ENCODE results near the gene PRPF38B.
A peak's percentile ranks its signal among the peaks of the same experiment; 100 is the strongest.

DNA sequence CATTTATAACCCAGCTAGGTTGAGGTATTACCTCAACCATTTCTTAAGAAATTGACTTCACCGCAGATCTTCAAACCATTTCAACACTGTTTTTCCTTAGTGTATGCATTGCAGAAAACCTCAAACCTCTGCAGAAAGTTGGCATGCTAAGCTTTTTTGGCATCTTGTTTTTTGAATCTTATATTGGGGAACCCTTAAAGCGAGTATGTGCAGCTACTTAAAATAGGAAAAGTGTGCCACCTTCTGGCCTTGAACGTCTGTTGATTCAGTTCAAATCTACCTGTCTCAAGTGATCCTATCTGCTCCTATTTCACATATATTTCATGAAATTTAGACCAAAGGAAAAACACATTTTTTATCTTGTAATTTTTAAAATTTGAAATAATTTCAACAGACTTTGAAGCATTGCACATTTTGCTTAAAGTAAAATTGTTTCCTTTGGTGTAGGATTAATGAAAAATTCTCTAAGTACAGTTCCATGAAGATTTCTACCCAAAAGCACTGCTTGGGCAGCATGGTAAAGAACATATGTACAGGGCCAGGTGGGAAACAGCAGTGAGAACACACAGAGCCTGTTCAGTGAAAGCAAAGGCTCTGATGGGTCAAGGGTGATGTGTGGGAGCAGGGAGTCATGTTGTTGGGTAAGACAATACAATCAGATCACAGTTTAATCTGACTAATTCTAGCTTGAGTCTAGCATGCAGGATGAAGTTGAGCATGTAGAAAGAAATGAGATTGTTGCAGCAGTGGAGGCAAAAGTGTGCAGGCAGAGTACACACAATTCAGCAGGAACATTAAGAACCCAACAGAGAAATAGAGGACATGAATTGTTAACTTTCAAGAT, 48.4 kb upstream of the PRPF38B start:
- TF ChIP-seq, protein P1, sequence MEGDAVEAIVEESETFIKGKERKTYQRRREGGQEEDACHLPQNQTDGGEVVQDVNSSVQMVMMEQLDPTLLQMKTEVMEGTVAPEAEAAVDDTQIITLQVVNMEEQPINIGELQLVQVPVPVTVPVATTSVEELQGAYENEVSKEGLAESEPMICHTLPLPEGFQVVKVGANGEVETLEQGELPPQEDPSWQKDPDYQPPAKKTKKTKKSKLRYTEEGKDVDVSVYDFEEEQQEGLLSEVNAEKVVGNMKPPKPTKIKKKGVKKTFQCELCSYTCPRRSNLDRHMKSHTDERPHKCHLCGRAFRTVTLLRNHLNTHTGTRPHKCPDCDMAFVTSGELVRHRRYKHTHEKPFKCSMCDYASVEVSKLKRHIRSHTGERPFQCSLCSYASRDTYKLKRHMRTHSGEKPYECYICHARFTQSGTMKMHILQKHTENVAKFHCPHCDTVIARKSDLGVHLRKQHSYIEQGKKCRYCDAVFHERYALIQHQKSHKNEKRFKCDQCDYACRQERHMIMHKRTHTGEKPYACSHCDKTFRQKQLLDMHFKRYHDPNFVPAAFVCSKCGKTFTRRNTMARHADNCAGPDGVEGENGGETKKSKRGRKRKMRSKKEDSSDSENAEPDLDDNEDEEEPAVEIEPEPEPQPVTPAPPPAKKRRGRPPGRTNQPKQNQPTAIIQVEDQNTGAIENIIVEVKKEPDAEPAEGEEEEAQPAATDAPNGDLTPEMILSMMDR (IDR thresholded peaks at IDR 0.05; ENCODE audit: insufficient read depth, low read length, poor library complexity, severe bottlenecking): peak; percentile 27
- TF ChIP-seq EZH2phosphoT487 (conservative IDR thresholded peaks at IDR 0.05; ENCODE audit: low read length): no peak

Measured in SU-DHL-6 (cell line).